ENCODE results near the gene FCGBP.
A peak's percentile ranks its signal among the peaks of the same experiment; 100 is the strongest.

FCGBP gene

DNA sequence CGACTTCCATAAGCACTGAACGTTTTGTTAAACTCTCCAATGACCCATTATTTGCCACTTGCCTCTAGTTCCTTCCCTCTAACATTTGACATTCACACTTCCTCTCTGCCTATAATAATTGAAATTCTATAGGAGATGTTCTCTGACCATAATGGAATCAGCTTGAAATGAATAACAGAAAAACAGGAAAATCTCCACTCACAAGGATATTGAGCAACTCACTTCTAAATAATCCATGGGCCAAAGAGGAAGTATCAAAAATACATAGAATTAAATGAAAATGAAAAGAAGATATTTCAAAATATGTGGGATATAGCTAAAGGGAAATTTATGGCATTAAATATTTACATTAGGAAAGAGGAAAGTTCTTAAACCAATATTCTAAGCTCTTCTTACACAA, 3.4 kb upstream of the FCGBP start:
- H3K4me3 Mint-ChIP-seq = no peak overlapping the region
- peaks cover 20% of the 10 kb centered on the region for H3K9me3 Mint-ChIP-seq
- H3K36me3 Mint-ChIP-seq (ENCODE audit: low read depth) = peaks cover 23% of the 10 kb centered on the region
- H3K27me3 Mint-ChIP-seq (ENCODE audit: low read depth) = no peaks in the 10 kb centered on the region
- peaks cover 68% of the 10 kb centered on the region for H3K4me1 Mint-ChIP-seq (ENCODE audit: low read depth)
- peak overlapping the region; percentile 86 for H3K27ac Mint-ChIP-seq

- Mint-ChIP-seq H3K27me3 (ENCODE audit: low read depth) (no peaks in the 10 kb centered on the region), H3K36me3 (ENCODE audit: low read depth) (peaks cover 22% of the 10 kb centered on the region), H3K4me1 (ENCODE audit: low read depth) (peaks cover 63% of the 10 kb centered on the region), H3K27ac (peak overlapping the region; percentile 86), H3K4me3 (peak overlapping the region; percentile 16), H3K9me3 (peaks cover 20% of the 10 kb centered on the region)
Observed at GRCh38 chr19:39937094-39937720, 2.8 kb upstream of the FCGBP start.

DNA sequence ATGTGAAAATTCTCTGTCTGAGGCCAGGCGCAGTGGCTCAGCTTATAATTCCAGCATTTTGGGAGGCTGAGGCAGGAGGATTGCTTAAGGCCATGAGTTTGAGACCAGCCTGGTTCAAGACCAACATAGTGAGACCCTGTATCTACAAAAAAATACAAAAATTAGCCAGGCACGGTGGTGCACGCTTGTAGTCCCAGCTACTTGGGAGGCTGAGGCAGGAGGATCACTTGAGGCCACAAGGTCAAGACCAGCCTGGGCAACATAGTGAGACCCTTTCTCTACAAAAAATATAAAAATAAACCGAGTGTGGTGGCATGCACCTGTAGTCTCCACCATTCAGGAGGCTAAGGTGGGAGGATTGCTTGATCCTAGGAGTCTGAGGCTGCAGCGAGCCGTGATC, 2.2 kb upstream of the FCGBP start:
- Mint-ChIP-seq H3K27ac (peak overlapping the region; percentile 86), H3K4me3 (peak overlapping the region; percentile 16)

DNA sequence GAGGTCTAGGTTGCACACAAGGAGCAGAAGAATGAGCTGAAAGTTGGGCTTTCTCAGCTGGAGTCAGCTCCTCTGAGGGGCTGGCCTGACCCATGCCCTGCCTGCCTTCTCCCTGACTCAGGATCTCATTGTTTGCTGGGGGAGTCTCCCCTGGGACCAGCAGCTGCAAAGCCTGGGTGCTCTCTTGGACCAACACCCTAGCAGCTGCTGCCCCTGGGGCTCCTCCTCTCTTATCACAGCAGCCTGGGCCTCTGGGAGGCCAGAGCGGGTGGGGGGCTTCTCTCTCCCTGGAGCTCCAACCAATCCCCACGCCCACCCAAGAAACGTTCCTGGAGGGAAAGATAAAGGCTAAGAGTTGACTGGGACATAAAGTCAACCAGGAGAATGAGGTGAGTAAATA, 1.6 kb upstream of the FCGBP start:
- Mint-ChIP-seq H3K27ac (peak overlapping the region; percentile 86), H3K36me3 (ENCODE audit: low read depth) (peaks cover 22% of the 10 kb centered on the region), H3K9me3 (peaks cover 20% of the 10 kb centered on the region), H3K4me1 (ENCODE audit: low read depth) (peaks cover 53% of the 10 kb centered on the region), H3K4me3 (peak overlapping the region; percentile 29), H3K27me3 (ENCODE audit: low read depth) (no peaks in the 10 kb centered on the region)

More for the DNA sequence above, 2.2 kb upstream of the FCGBP start:
- peaks cover 22% of the 10 kb centered on the region for H3K36me3 Mint-ChIP-seq (ENCODE audit: low read depth)
- H3K4me1 Mint-ChIP-seq (ENCODE audit: low read depth) = peaks cover 59% of the 10 kb centered on the region
- H3K9me3 Mint-ChIP-seq = peaks cover 20% of the 10 kb centered on the region
- H3K27me3 Mint-ChIP-seq (ENCODE audit: low read depth) = no peaks in the 10 kb centered on the region

DNA sequence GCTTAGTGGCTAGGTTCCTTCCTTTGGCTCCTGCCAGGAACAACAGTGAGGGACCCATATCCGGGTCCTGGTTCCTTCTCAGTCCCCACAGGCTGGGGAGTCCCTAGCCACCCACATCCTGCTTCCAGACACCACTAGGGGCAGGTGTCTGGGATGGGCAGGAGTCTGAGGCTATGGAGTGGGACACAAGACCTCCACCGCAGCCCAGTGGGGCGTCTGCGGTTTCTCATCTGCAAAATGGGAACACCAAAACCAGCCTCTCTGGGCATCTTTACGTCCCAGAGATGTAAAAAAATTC, 879 bp upstream of the FCGBP start:
- Mint-ChIP-seq H3K9me3 (peaks cover 13% of the 10 kb centered on the region), H3K27me3 (ENCODE audit: low read depth) (peaks cover 1% of the 10 kb centered on the region), H3K36me3 (ENCODE audit: low read depth) (peaks cover 15% of the 10 kb centered on the region), H3K4me3 (no peak overlapping the region), H3K4me1 (ENCODE audit: low read depth) (peaks cover 45% of the 10 kb centered on the region), H3K27ac (peak overlapping the region; percentile 86)

GRCh38 chr19:39929750-39930149, 4.7 kb downstream of the FCGBP start:
- Mint-ChIP-seq H3K27me3 (ENCODE audit: low read depth) (peaks cover 9% of the 10 kb centered on the region), H3K27ac (no peak overlapping the region), H3K4me3 (no peak overlapping the region), H3K36me3 (ENCODE audit: low read depth) (peaks cover 8% of the 10 kb centered on the region), H3K9me3 (no peaks in the 10 kb centered on the region), H3K4me1 (ENCODE audit: low read depth) (peaks cover 14% of the 10 kb centered on the region)

DNA sequence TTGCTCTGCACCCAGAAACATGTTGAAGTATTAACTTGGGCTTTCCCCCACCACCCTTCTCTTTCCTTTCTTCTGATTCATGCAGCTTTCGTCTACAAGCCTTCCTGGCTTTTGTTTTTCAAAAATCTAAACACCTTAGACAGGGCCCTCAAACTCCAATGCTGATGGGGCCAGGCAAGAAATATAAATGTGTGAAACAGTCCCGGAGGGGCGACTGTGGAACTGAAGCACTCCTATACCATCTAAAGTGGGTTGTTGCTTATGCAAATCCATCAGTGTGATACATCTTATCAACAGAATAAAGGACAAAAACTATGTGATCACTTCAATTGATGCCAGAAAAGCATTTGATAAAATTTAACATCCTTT, 6.1 kb downstream of the FCGBP start:
- H3K36me3 Mint-ChIP-seq (ENCODE audit: low read depth) = peaks cover 2% of the 10 kb centered on the region
- peak overlapping the region; percentile 39 for H3K27ac Mint-ChIP-seq
- H3K9me3 Mint-ChIP-seq = no peaks in the 10 kb centered on the region
- no peak overlapping the region for H3K4me3 Mint-ChIP-seq
- peaks cover 9% of the 10 kb centered on the region for H3K27me3 Mint-ChIP-seq (ENCODE audit: low read depth)
- H3K4me1 Mint-ChIP-seq (ENCODE audit: low read depth) = peaks cover 7% of the 10 kb centered on the region

DNA sequence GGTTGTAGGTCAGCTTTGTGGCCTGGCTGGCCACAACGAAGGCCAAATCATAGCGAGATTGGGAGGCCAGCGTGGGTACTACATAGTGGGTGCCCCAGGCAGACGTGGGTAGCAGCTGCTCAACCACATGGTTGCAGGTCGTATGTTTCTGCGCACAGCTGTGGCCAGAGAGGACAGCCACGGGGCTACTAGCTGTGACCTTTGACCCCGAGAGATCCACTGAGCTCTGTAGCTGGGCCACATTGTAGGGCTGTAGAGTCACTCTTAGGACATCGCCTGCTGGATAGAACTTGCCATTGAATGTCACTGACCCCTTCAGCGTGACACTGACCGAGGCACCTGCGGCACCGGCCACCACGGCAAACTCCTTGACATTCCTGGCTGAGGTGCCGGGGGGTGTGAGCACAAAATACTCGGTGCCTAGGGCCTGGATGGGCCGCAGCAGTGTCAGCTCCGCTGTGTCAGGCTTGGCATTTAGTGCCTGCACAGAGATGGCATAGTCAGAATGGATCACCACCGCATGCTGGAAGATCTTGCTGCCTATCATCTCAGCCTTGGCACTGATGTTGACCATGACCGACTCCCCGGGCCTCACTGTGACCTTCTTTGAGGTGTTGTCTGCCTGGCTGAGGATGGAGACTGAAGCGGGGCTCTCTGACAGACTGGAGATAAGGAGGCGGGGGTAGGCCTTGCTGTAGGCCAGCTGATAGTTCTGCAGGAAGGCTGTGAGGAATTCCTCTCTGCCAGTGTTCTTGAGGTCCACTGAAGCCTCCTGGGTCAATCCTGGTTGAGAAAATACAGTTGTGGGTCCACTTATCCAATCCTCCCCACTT, 6.7 kb downstream of the FCGBP start:
- Mint-ChIP-seq H3K4me1 (ENCODE audit: low read depth) (peaks cover 7% of the 10 kb centered on the region), H3K27ac (peak overlapping the region; percentile 39), H3K9me3 (no peaks in the 10 kb centered on the region), H3K27me3 (ENCODE audit: low read depth) (peaks cover 9% of the 10 kb centered on the region), H3K4me3 (no peak overlapping the region), H3K36me3 (ENCODE audit: low read depth) (peaks cover 2% of the 10 kb centered on the region)

DNA sequence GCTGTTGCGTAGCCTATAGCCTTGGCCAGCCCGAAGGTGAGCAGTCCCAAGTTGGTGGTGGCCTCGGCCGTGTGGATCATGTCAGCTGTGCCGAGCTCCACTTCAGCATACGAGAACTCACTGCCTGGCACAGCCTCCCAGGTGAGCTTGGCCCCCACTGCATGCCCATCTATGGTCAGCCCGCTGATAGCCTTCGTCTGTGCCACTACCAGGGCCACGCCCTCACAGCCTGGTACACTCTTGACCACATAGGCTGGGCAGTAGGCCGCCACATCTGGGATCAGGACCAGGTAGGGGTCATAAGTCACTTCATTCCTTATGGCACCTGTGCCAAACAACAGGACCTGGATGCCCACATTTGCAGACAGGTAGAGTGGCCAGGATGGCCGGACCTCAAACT, 7.4 kb downstream of the FCGBP start:
- Mint-ChIP-seq H3K4me3 (no peak overlapping the region), H3K36me3 (ENCODE audit: low read depth) (peaks cover 2% of the 10 kb centered on the region), H3K9me3 (no peaks in the 10 kb centered on the region), H3K4me1 (ENCODE audit: low read depth) (peaks cover 7% of the 10 kb centered on the region), H3K27me3 (ENCODE audit: low read depth) (peaks cover 9% of the 10 kb centered on the region), H3K27ac (no peak overlapping the region)

DNA sequence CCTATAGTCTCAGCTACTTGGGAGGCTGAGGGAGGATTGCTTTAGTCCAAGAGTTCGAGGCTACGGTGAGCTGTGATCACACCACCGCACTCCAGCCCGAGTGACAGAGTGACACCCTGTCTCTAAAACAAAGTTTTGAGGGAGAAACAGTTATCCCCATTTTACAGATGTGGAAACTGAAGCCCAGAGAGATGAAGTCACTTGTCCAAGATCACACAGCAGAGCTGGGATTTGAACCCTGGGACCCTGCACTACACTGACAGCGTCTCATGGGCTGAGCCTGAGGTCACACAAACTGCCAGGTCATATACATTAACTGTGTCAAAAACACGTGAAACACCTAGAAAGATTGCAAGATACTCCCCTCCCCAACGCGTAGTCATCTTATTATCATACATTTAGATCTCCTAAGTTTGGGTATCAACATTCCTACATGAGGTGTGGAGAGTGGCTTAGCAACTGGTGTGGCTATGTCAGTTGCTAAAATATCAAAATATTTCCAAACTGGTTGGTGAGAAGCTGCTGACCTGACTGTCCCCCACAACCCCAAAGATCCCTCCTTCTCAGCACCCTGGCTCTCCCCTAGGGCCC, 8.2 kb downstream of the FCGBP start:
- H3K27me3 Mint-ChIP-seq (ENCODE audit: low read depth) = peaks cover 9% of the 10 kb centered on the region
- H3K4me3 Mint-ChIP-seq = no peak overlapping the region
- H3K36me3 Mint-ChIP-seq (ENCODE audit: low read depth) = no peaks in the 10 kb centered on the region
- H3K9me3 Mint-ChIP-seq = no peaks in the 10 kb centered on the region
- H3K27ac Mint-ChIP-seq = no peak overlapping the region
- H3K4me1 Mint-ChIP-seq (ENCODE audit: low read depth) = peaks cover 5% of the 10 kb centered on the region

- no peaks in the 10 kb centered on the region for H3K9me3 Mint-ChIP-seq
- H3K36me3 Mint-ChIP-seq (ENCODE audit: low read depth) = no peaks in the 10 kb centered on the region
- peaks cover 5% of the 10 kb centered on the region for H3K27me3 Mint-ChIP-seq (ENCODE audit: low read depth)
- H3K4me3 Mint-ChIP-seq = no peak overlapping the region
- H3K4me1 Mint-ChIP-seq (ENCODE audit: low read depth) = peaks cover 5% of the 10 kb centered on the region
- no peak overlapping the region for H3K27ac Mint-ChIP-seq
Observed at GRCh38 chr19:39924952-39925351, 9.5 kb downstream of the FCGBP start.

GRCh38 chr19:39924389-39924788, 10.0 kb downstream of the FCGBP start:
- H3K36me3 Mint-ChIP-seq (ENCODE audit: low read depth) = no peaks in the 10 kb centered on the region
- no peak overlapping the region for H3K27ac Mint-ChIP-seq
- H3K27me3 Mint-ChIP-seq (ENCODE audit: low read depth) = no peaks in the 10 kb centered on the region
- H3K4me1 Mint-ChIP-seq (ENCODE audit: low read depth) = peaks cover 5% of the 10 kb centered on the region
- no peak overlapping the region for H3K4me3 Mint-ChIP-seq
- no peaks in the 10 kb centered on the region for H3K9me3 Mint-ChIP-seq

DNA sequence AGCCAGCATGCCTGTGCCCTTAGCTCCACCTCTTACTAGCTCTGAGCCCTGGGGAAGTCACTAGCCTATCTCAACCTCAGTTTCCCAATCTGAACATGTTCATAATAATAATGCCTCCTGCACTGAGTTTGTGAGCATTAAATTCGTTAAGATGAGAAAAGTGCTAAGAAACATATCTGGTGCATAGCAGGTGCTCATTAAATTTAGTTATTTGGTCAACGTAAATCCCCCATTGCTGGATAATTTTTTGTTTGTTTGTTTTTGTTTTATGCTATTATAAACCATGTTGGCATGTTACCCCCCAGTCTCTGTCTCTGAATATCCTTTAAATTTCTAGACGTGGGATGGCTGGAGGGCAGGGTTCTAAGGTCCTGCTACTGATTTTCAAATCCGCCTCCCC, 10.6 kb downstream of the FCGBP start:
- H3K27ac Mint-ChIP-seq = no peak overlapping the region
- no peaks in the 10 kb centered on the region for H3K9me3 Mint-ChIP-seq
- no peaks in the 10 kb centered on the region for H3K36me3 Mint-ChIP-seq (ENCODE audit: low read depth)
- H3K4me3 Mint-ChIP-seq = no peak overlapping the region
- H3K27me3 Mint-ChIP-seq (ENCODE audit: low read depth) = no peaks in the 10 kb centered on the region
- H3K4me1 Mint-ChIP-seq (ENCODE audit: low read depth) = peaks cover 5% of the 10 kb centered on the region

- Mint-ChIP-seq H3K27ac (no peak overlapping the region), H3K27me3 (ENCODE audit: low read depth) (no peaks in the 10 kb centered on the region), H3K9me3 (no peaks in the 10 kb centered on the region), H3K4me3 (no peak overlapping the region), H3K36me3 (ENCODE audit: low read depth) (no peaks in the 10 kb centered on the region), H3K4me1 (ENCODE audit: low read depth) (peaks cover 4% of the 10 kb centered on the region)
Observed at GRCh38 chr19:39919976-39920375, 14.5 kb downstream of the FCGBP start.

GRCh38 chr19:39918183-39918651, 16.2 kb downstream of the FCGBP start:
- Mint-ChIP-seq H3K27me3 (ENCODE audit: low read depth) (no peaks in the 10 kb centered on the region), H3K4me1 (ENCODE audit: low read depth) (peaks cover 4% of the 10 kb centered on the region), H3K4me3 (no peak overlapping the region), H3K9me3 (no peaks in the 10 kb centered on the region), H3K36me3 (ENCODE audit: low read depth) (no peaks in the 10 kb centered on the region), H3K27ac (no peak overlapping the region)
